Gastrocnemius medialis (tissue), 4 donors: ENCODE measurements around the gene LATS2. TPM values are rescaled to one million over a fixed set of nuclear protein-coding genes. Genes with fewer than 3 reads are reported as not detected.

Experiments
- ATAC-seq, 2 donors: fragments of 150-250 bp; one replicate each; pipeline ENCODE4 v1.9.1; 2016
- DNase-seq, 2 donors: peaks; one replicate each; pipeline ENCODE4 v3.0.0-alpha.2; 2019
- H3K27ac ChIP-seq, 4 donors: fragments of 200-600 bp; sonication (generic); 1 replicate in 1 of 4; 2 replicates in 3 of 4; pipeline ENCODE4 v1.5.1; 2016 to 2018; ENCODE audit warnings: mild to moderate bottlenecking in 2 of 4, moderate library complexity in 1 of 4
- H3K27me3 ChIP-seq, 3 donors: fragments of 200-600 bp; sonication (generic) in 2 of 3; 1 replicate in 1 of 3; 2 replicates in 2 of 3; pipeline versions ENCODE4 v1.5.1 to v1.6.0; 2016 to 2019; ENCODE audit warnings: mild to moderate bottlenecking in 1 of 3, moderate library complexity in 1 of 3
- H3K36me3 ChIP-seq, 2 donors: fragments of 200-600 bp; sonication (generic) in 1 of 2; one replicate each; pipeline ENCODE4 v1.5.1; 2017 to 2018
- H3K4me1 ChIP-seq, 2 donors: fragments of 200-600 bp; sonication (generic) in 1 of 2; one replicate each; pipeline ENCODE4 v1.5.1; 2016 to 2017; ENCODE audit warnings: mild to moderate bottlenecking in 2 of 2
- H3K4me3 ChIP-seq, 4 donors: fragments of 200-600 bp; sonication (generic) in 3 of 4; 1 replicate in 1 of 4; 2 replicates in 3 of 4; pipeline ENCODE4 v1.5.1; 2016 to 2019; ENCODE audit warnings: mild to moderate bottlenecking in 2 of 4
- H3K9me3 ChIP-seq, 3 donors: fragments of 200-600 bp; sonication (generic) in 2 of 3; 1 replicate in 1 of 3; 2 replicates in 2 of 3; pipeline ENCODE4 v1.5.1; 2016 to 2019
- CTCF ChIP-seq, 5 experiments: fragments of 450-650 bp in 3 of 5; fragments of 200-600 bp in 2 of 5; sonication (generic) in 2 of 5; IDR thresholded peaks in 4 of 5; conservative IDR thresholded peaks in 1 of 5; 1 replicate in 4 of 5; 2 replicates in 1 of 5; pipeline ENCODE4 v1.5.1; 2016 to 2019; ENCODE audit warnings: antibody characterized with exemption in 5 of 5, mild to moderate bottlenecking in 3 of 5, moderate library complexity in 3 of 5
- POLR2A ChIP-seq, 2 donors: fragments of 450-650 bp; IDR thresholded peaks; one replicate each; pipeline ENCODE4 v1.6.1; 2017; ENCODE audit warnings: antibody characterized with exemption in 2 of 2, mild to moderate bottlenecking in 2 of 2, moderate library complexity in 2 of 2
- in situ Hi-C, 4 donors: fragments of 200-750 bp; cut with MboI; loops; one replicate each; pipeline versions ENCODE4 v1.15.0 to v1.8.0; 2017; ENCODE audit warnings: low sequenced_read_pairs in 4 of 4
- intact Hi-C: fragments of 100-400 bp; cut with DNase I; formaldehyde crosslinking; loops from one replicate; pipeline ENCODE4 v1.15.1; 2023; ENCODE audit warnings: low total_unique reads
- total RNA-seq, 4 donors: library from RNA; depleted of rRNA; stranded (reverse); fragments of >200 nt; gene quantifications; one replicate each; pipeline versions ENCODE4 v1.1.0 to v1.2.3, GENCODE V29; 2016

LATS2 gene
- total RNA-seq, 4 donors from 2014 or later = 11.5 to 34.1 (median 18.8) TPM

GRCh38 chr13:20980899-20981298, 80.5 kb downstream of the LATS2 start:
- ATAC-seq = no peak
- Histone ChIP-seq H3K36me3 (peaks cover 7 to 74% of the 10 kb centered on the region in 2 donors), H3K4me1 (no peaks in the 10 kb centered on the region), H3K27me3 (no peaks in the 10 kb centered on the region), H3K27ac (no peak overlapping the region), H3K4me3 (no peak overlapping the region), H3K9me3 (no peaks in the 10 kb centered on the region)
- intact Hi-C loops = no loop called here
- in situ Hi-C loops = no loop called here
- TF ChIP-seq CTCF (IDR thresholded peaks at IDR 0.05 in 4 of 5, conservative IDR thresholded peaks at IDR 0.05 in 1 of 5) (no peak), POLR2A (IDR thresholded peaks at IDR 0.05) (no peak)
- DNase-seq = no peak

- in situ Hi-C loops = no loop called here
- H3K27ac ChIP-seq = no peak overlapping the region
- intact Hi-C loops = no loop called here
- no peaks in the 10 kb centered on the region for H3K4me1 ChIP-seq
- ATAC-seq = no peak
- H3K4me3 ChIP-seq = no peak overlapping the region
- no peaks in the 10 kb centered on the region for H3K9me3 ChIP-seq
- H3K36me3 ChIP-seq = peaks cover 7 to 79% of the 10 kb centered on the region in 2 donors
- H3K27me3 ChIP-seq = no peaks in the 10 kb centered on the region
- DNase-seq = no peak
- TF ChIP-seq POLR2A (IDR thresholded peaks at IDR 0.05) (no peak), CTCF (IDR thresholded peaks at IDR 0.05 in 4 of 5, conservative IDR thresholded peaks at IDR 0.05 in 1 of 5) (no peak)
Observed at GRCh38 chr13:20980430-20980829, 81.0 kb downstream of the LATS2 start.

DNA sequence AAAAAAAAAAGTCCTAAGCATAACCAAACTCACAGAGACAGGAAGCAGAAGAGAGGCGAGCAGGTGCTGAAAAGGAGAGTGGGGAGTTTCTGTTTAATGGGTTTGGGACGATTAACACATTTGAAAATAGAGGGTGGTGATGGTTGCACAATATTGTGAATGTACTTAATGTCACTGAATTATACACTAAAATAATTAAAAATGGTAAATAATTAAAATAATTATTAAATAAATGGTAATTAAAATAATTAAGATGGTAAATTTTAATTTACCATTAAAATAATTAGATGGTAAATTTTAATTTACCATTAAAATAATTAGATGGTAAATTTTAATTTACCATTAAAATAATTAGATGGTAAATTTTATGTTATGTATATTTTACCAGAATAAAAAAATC, 84.0 kb downstream of the LATS2 start:
- ATAC-seq = no peak
- no peak overlapping the region for H3K4me3 ChIP-seq
- H3K4me1 ChIP-seq = no peaks in the 10 kb centered on the region
- no peaks in the 10 kb centered on the region for H3K9me3 ChIP-seq
- intact Hi-C loops (no loop called here), in situ Hi-C loops (no loop called here)
- DNase-seq = no peak
- no peaks in the 10 kb centered on the region for H3K27me3 ChIP-seq
- no peak overlapping the region for H3K27ac ChIP-seq
- H3K36me3 ChIP-seq = peaks cover 14 to 94% of the 10 kb centered on the region in 2 donors
- TF ChIP-seq CTCF (IDR thresholded peaks at IDR 0.05 in 4 of 5, conservative IDR thresholded peaks at IDR 0.05 in 1 of 5) (no peak), POLR2A (IDR thresholded peaks at IDR 0.05) (no peak)

DNA sequence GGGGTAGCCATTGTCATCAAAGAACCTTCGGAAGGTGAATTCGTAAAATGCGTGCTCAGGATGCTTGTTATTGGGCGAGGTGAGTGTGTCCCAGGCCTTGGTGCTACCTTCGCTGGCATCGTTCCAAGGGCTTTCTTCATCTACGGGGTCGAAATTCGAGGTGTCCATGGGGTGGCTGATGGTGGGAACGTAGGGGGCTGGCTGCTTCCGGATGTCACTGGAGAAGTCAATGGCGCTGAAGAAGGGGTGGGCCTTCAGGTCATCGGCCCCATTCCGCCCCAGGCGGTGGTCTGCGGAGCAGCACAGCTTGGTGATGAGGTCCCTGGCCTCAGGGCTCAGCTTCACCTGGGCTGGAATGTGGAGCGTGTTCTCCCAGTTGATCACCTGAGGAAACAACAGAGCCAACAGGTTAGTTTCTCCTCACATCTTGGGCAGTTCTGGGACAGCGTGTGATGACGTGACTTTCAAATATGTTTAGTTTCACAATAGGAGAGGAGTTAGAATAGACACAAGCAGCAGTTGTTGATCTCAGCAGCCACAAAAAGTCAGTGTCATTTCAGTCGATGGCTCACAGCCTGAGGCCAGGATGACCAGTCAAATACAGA, 86.3 kb downstream of the LATS2 start:
- in situ Hi-C loops = no loop called here
- intact Hi-C loops = no loop called here
- Histone ChIP-seq H3K36me3 (peaks cover 9 to 71% of the 10 kb centered on the region in 2 donors), H3K4me3 (no peak overlapping the region), H3K9me3 (no peaks in the 10 kb centered on the region), H3K27ac (no peak overlapping the region), H3K4me1 (no peaks in the 10 kb centered on the region), H3K27me3 (no peaks in the 10 kb centered on the region)
- no peak for TF ChIP-seq CTCF (IDR thresholded peaks at IDR 0.05 in 4 of 5, conservative IDR thresholded peaks at IDR 0.05 in 1 of 5)
- TF ChIP-seq POLR2A (IDR thresholded peaks at IDR 0.05) = no peak
- ATAC-seq = no peak
- DNase-seq = no peak

GRCh38 chr13:20973886-20974425, 87.4 kb downstream of the LATS2 start:
- Histone ChIP-seq H3K36me3 (peaks cover 7 to 60% of the 10 kb centered on the region in 2 donors), H3K27ac (no peak overlapping the region), H3K27me3 (no peaks in the 10 kb centered on the region), H3K9me3 (no peaks in the 10 kb centered on the region), H3K4me3 (no peak overlapping the region), H3K4me1 (no peaks in the 10 kb centered on the region)
- no peak for TF ChIP-seq POLR2A (IDR thresholded peaks at IDR 0.05)
- TF ChIP-seq CTCF (IDR thresholded peaks at IDR 0.05 in 4 of 5, conservative IDR thresholded peaks at IDR 0.05 in 1 of 5) = no peak
- intact Hi-C loops = no loop called here
- DNase-seq (no peak), ATAC-seq (no peak)
- in situ Hi-C loops = no loop called here
